Neural cell (in vitro differentiated cells): ENCODE measurements around the gene YAE1. TPM values are rescaled to one million over a fixed set of nuclear protein-coding genes. Genes with fewer than 3 reads are reported as not detected.

ENCODE experiments used
- H2AFZ ChIP-seq: fragments of 200-600, 300-800 bp; sonication (generic), shearing (Covaris generic); 2 replicates; pipeline ENCODE4 v1.6.0; 2014; ENCODE audit warnings: low read depth, mild to moderate bottlenecking, antibody characterized with exemption, low read length, moderate library complexity
- H3F3A ChIP-seq: fragments of 200-600 bp; shearing (Covaris generic); 2 replicates; pipeline ENCODE4 v1.6.1; 2016; ENCODE audit warnings: mild to moderate bottlenecking, moderate library complexity, mixed read lengths, antibody characterized with exemption, low read length; ENCODE audit not compliant: insufficient read depth, poor library complexity, severe bottlenecking
- H3K27ac ChIP-seq: fragments of 200-600, 300-800 bp; sonication (generic), shearing (Covaris generic); 2 replicates; pipeline ENCODE4 v1.5.1; 2014; ENCODE audit warnings: mild to moderate bottlenecking, low read length, moderate library complexity
- H3K27me3 ChIP-seq: fragments of 300-800, 200-600 bp; sonication (generic), shearing (Covaris generic); 2 replicates; pipeline ENCODE4 v1.6.0; 2014; ENCODE audit warnings: mild to moderate bottlenecking, low read depth, low read length, moderate library complexity; ENCODE audit not compliant: insufficient read depth
- H3K36me3 ChIP-seq: fragments of 300-800, 200-600 bp; sonication (generic), shearing (Covaris generic); 2 replicates; pipeline ENCODE4 v1.5.1; 2014; ENCODE audit warnings: mild to moderate bottlenecking, antibody characterized with exemption, low read length, moderate library complexity; ENCODE audit not compliant: insufficient read depth
- H3K4me2 ChIP-seq: fragments of 300-800, 200-600 bp; sonication (generic), shearing (Covaris generic); 2 replicates; pipeline ENCODE4 v1.6.0; 2014; ENCODE audit warnings: mild to moderate bottlenecking, low read length
- H3K4me3 ChIP-seq: fragments of 300-800, 200-600 bp; sonication (generic), shearing (Covaris generic); 2 replicates; pipeline ENCODE4 v1.5.1; 2014; ENCODE audit warnings: mild to moderate bottlenecking, low read length, moderate library complexity
- H3K79me2 ChIP-seq: fragments of 200-600 bp; shearing (Covaris generic); replicated peaks from 2 replicates; pipeline ENCODE4 v1.6.0; 2014; ENCODE audit warnings: mild to moderate bottlenecking, low read length, moderate library complexity; ENCODE audit not compliant: insufficient read depth
- H3K9ac ChIP-seq: fragments of 300-800, 200-600 bp; sonication (generic), shearing (Covaris generic); 2 replicates; pipeline ENCODE4 v1.6.1; 2016; ENCODE audit warnings: mild to moderate bottlenecking, low read length, mixed read lengths
- H3K9me2 ChIP-seq: fragments of 200-600 bp; shearing (Covaris generic); 2 replicates; pipeline ENCODE4 v1.6.1; 2016; ENCODE audit warnings: mild to moderate bottlenecking, low read length, mixed read lengths; ENCODE audit not compliant: insufficient read depth
- H3K9me3 ChIP-seq: fragments of 200-600, 300-800 bp; sonication (generic), shearing (Covaris generic); 2 replicates; pipeline ENCODE4 v1.6.1; 2016; ENCODE audit warnings: mild to moderate bottlenecking, mixed run types, low read length, moderate library complexity, mixed read lengths
- H4K20me1 ChIP-seq: fragments of 200-600 bp; shearing (Covaris generic); 2 replicates; pipeline ENCODE4 v1.6.1; 2016; ENCODE audit warnings: mild to moderate bottlenecking, mixed run types; ENCODE audit not compliant: insufficient read depth
- CTCF ChIP-seq: fragments of 450-650 bp; IDR thresholded peaks from 2 replicates; pipeline ENCODE4 v1.5.1; 2014; ENCODE audit warnings: antibody characterized with exemption, mild to moderate bottlenecking, moderate library complexity; ENCODE audit not compliant: poor library complexity, severe bottlenecking
- EP300 ChIP-seq: fragments of 450-650 bp; conservative IDR thresholded peaks from 2 replicates; pipeline ENCODE4 v1.6.1; 2014; ENCODE audit warnings: antibody characterized with exemption, mild to moderate bottlenecking, moderate library complexity; ENCODE audit not compliant: poor library complexity, severe bottlenecking
- EZH2 ChIP-seq: fragments of 200-600, 300-800 bp; shearing (Covaris generic), sonication (generic); IDR thresholded peaks from 2 replicates; pipeline ENCODE4 v1.6.1; 2014; ENCODE audit warnings: antibody characterized with exemption, low read length, borderline replicate concordance, mild to moderate bottlenecking; ENCODE audit not compliant: insufficient read depth, poor library complexity, severe bottlenecking
- MXI1 ChIP-seq: fragments of 450-650 bp; conservative IDR thresholded peaks from 2 replicates; pipeline ENCODE4 v1.6.1; 2014; ENCODE audit warnings: antibody characterized with exemption, mild to moderate bottlenecking; ENCODE audit not compliant: poor library complexity, severe bottlenecking
- POLR2AphosphoS5 ChIP-seq: IDR thresholded peaks from 2 replicates; pipeline ENCODE4 v1.6.1; 2012
- RAD21 ChIP-seq: fragments of 450-650 bp; conservative IDR thresholded peaks from 2 replicates; pipeline ENCODE4 v1.6.1; 2014; ENCODE audit warnings: antibody characterized with exemption, mild to moderate bottlenecking, moderate library complexity
- REST ChIP-seq: IDR thresholded peaks from 2 replicates; pipeline ENCODE4 v1.6.1; 2012; ENCODE audit warnings: borderline replicate concordance
- SMC3 ChIP-seq: fragments of 450-650 bp; conservative IDR thresholded peaks from 2 replicates; pipeline ENCODE4 v1.6.1; 2014; ENCODE audit warnings: antibody characterized with exemption, mild to moderate bottlenecking, moderate library complexity; ENCODE audit not compliant: poor library complexity
- TAF1 ChIP-seq: IDR thresholded peaks from 2 replicates; pipeline ENCODE4 v1.6.1; 2012; ENCODE audit warnings: low read depth
- polyA plus RNA-seq: library from polyadenylated mRNA; depleted of rRNA; stranded (reverse); fragments of >200 nt; gene quantifications from 2 replicates; pipeline ENCODE4 v1.2.3, GENCODE V29; 2014

The YAE1 gene
- polyA plus RNA-seq, 1 donor from 2014 or later, result 85.2 TPM

GRCh38 chr7:39532832-39533231, 33.4 kb upstream of the YAE1 start:
- TF ChIP-seq SMC3 (no peak), CTCF (no peak), MXI1 (no peak), RAD21 (no peak), REST (no peak), TAF1 (no peak), EZH2 (no peak), POLR2AphosphoS5 (no peak), EP300 (no peak)
- no peaks in the 10 kb centered on the region for H3K9me3 ChIP-seq
- no peak overlapping the region for H3K27ac ChIP-seq
- H3K4me2 ChIP-seq, result no peak overlapping the region
- H3F3A ChIP-seq, result no peaks in the 10 kb centered on the region
- H3K9me2 ChIP-seq, result no peaks in the 10 kb centered on the region
- H3K9ac ChIP-seq, result no peak overlapping the region
- H4K20me1 ChIP-seq, result no peaks in the 10 kb centered on the region
- H3K79me2 ChIP-seq, result no peaks in the 10 kb centered on the region
- no peaks in the 10 kb centered on the region for H3K27me3 ChIP-seq
- H3K4me3 ChIP-seq, result no peak overlapping the region
- H3K36me3 ChIP-seq, result no peaks in the 10 kb centered on the region
- no peak overlapping the region for H2AFZ ChIP-seq

DNA sequence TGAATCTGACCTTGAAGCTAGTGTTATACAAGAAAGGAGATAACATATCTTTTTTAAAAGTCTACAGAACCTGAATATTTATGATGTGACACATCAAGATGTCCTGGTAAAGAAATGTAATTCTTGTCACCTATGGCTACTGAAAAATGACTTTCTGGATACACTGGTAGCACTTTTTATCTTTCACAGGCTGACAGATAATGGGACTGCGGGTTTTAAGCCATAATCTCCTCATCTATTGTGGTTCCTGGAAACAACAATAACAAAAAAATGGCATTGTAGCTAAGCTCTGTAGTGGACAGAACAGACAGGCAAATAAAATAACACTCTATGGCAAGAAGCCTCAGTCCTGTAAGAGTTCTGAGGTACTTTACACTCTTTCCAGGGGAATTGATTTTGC, 31.6 kb upstream of the YAE1 start:
- H3K4me2 ChIP-seq, result no peak overlapping the region
- H3K9me3 ChIP-seq, result no peaks in the 10 kb centered on the region
- H2AFZ ChIP-seq, result no peak overlapping the region
- H3K36me3 ChIP-seq, result no peaks in the 10 kb centered on the region
- H3F3A ChIP-seq, result no peaks in the 10 kb centered on the region
- H3K79me2 ChIP-seq, result no peaks in the 10 kb centered on the region
- H3K9me2 ChIP-seq, result no peaks in the 10 kb centered on the region
- no peaks in the 10 kb centered on the region for H4K20me1 ChIP-seq
- no peak overlapping the region for H3K27ac ChIP-seq
- TF ChIP-seq CTCF, result no peak
- TF ChIP-seq EZH2, result no peak
- H3K27me3 ChIP-seq, result no peaks in the 10 kb centered on the region
- no peak overlapping the region for H3K4me3 ChIP-seq
- no peak overlapping the region for H3K9ac ChIP-seq
